OCI-LY7 (cell line): ENCODE data around the gene CDKL1.

Source experiments
- CTCF ChIP-seq: fragments of 200-600 bp; sonication (generic); conservative IDR thresholded peaks from 2 replicates; pipeline ENCODE4 v1.5.1; 2014; ENCODE audit warnings: mild to moderate bottlenecking, antibody characterized with exemption, low read length, moderate library complexity, mixed read lengths
- EZH2phosphoT487 ChIP-seq: fragments of 200-600 bp; sonication (generic); IDR thresholded peaks from 2 replicates; pipeline ENCODE4 v1.6.1; 2018; ENCODE audit warnings: low read depth, borderline replicate concordance, mild to moderate bottlenecking, mixed run types, antibody characterized with exemption, low read length, moderate library complexity, mixed read lengths

- no peak for TF ChIP-seq CTCF
- TF ChIP-seq EZH2phosphoT487, result no peak
These were observed 10.6 kb upstream of the CDKL1 start for GRCh38 chr14:50407111-50407812.
